ENCODE data around the gene CAPNS1. TPM values are rescaled to one million over a fixed set of nuclear protein-coding genes. Genes with fewer than 3 reads are reported as not detected.
A peak's percentile ranks its signal among the peaks of the same experiment; 100 is the strongest.

The CAPNS1 gene
- total and polyA plus RNA-seq, 8 donors = 124 to 273 (median 224) TPM

DNA sequence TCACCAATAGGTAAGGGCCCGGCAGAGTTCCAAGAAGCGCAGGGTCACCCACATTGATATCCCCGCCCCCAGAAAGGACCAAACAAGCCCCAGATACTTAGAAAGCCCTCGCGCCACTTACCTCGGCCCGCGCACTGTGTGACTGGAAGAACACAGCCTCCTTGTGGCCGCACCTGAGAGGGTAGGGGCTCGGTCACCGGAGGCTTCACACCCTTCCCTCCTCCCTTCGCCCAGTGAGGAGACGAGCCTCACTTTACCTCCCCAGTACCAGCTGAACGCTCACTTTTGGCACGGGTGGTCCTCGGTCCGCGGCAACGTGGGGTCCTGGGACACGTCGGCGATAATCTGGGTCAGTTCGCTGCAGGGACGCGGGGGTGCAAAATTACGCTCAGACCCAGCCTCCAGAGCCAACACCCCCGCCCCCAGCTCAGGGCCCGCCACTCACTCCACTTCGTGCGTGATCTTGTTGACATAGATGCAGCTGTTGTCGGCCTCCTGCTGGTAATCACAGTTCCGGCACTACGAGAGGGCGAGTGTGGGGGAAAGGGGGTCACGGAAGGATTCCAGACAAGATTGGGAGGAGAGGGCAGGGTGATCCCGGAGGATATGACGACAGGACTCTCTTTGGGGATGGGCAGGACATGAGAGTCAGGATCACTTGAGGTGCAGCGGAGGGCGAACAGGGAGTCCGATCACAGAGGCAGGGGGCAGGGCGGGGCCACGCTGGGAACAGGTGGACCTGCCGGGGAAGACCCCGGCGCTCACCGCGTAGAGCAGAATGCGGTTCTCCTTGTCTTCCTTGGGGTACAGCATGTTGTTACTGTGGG lies 25.8 kb upstream of the CAPNS1 start:
- H3K9me3 ChIP-seq = no peaks in the 10 kb centered on the region
- no peak for FAIRE-seq
- peaks cover 0 to 15% (median 6%) of the 10 kb centered on the region in 3 donors for H3K4me1 ChIP-seq
- peak in 2 of 4 donors; percentile 0 to 2 for ATAC-seq
- DNase-seq = peak in 3 of 6 donors; percentile 25 to 48 (median 46)
- TF ChIP-seq, protein P1, sequence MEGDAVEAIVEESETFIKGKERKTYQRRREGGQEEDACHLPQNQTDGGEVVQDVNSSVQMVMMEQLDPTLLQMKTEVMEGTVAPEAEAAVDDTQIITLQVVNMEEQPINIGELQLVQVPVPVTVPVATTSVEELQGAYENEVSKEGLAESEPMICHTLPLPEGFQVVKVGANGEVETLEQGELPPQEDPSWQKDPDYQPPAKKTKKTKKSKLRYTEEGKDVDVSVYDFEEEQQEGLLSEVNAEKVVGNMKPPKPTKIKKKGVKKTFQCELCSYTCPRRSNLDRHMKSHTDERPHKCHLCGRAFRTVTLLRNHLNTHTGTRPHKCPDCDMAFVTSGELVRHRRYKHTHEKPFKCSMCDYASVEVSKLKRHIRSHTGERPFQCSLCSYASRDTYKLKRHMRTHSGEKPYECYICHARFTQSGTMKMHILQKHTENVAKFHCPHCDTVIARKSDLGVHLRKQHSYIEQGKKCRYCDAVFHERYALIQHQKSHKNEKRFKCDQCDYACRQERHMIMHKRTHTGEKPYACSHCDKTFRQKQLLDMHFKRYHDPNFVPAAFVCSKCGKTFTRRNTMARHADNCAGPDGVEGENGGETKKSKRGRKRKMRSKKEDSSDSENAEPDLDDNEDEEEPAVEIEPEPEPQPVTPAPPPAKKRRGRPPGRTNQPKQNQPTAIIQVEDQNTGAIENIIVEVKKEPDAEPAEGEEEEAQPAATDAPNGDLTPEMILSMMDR (IDR thresholded peaks at IDR 0.05) = no peak
- WGBS, 2 donors = 4 to 5% methylated on average over 48 of the region's 48 CpGs
- H3K27ac ChIP-seq = peak overlapping the region; percentile 63 to 88 (median 72)
- H3K4me3 ChIP-seq = peak overlapping the region; percentile 49 to 80 (median 62)
- no peaks in the 10 kb centered on the region for H3K27me3 ChIP-seq
- intact Hi-C loops (cut with DNase I) = no loop called here
- H3K36me3 ChIP-seq = no peaks in the 10 kb centered on the region

DNA sequence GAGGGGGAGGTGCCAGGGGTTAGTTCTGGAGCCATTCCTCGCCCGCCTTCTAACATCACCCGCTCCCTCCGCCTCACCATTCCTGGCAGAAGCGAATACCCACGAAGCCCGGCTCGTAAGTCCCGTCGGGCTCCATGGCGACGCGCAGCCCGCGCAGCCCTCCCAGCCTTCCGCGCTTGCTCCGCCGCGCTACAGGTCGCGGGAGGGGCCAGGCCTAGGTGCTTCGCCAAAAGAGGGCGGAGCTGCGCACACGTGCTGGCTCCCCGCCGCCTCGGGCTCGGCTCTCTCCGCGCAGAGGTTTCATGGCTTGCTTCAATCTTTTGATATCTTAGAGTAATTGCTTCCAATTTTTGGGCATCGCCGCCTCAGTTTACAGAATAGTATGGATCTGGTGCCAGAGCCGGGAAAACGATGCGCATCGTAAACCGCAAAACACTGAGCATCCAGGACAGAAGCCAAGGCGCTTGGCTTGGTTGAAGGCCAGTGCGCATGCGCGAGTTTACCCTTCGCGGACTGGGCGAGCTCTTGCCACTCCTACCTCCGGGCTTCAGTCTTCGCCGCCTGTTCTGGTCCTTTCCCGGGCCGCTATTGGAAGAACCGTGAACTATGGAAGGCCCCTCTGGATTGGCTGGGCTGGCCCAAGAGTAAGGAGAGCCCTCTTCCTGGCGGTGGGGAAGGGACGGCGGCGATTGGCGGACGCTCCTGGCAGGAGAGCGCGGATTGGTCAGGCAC lies 25.0 kb upstream of the CAPNS1 start, which contains the start of gene POLR2I:
Gene POLR2I (minus strand): TSS at position 155 of the 732 bp plus-strand sequence. CDS start 19 bp downstream, at position 136.
- WGBS, 2 donors = 0 to 1% methylated on average over 41 to 60 of the region's 60 CpGs
- ATAC-seq (peak; percentile 90 to 93 (median 90)), FAIRE-seq (peak; percentile 97), DNase-seq (peak; percentile 97 to 100 (median 99))
- intact Hi-C loops (cut with DNase I) = no loop called here
- Histone ChIP-seq H3K36me3 (no peaks in the 10 kb centered on the region), H3K9me3 (no peaks in the 10 kb centered on the region), H3K4me1 (peaks cover 0 to 15% (median 6%) of the 10 kb centered on the region in 3 donors), H3K4me3 (peak within 1 kb of the TSS; percentile 49 to 80 (median 62)), H3K27ac (peak within 1 kb of the TSS; percentile 63 to 88 (median 72)), H3K27me3 (no peaks in the 10 kb centered on the region)
- TF ChIP-seq, protein P1 (IDR thresholded peaks at IDR 0.05) = no peak

DNA sequence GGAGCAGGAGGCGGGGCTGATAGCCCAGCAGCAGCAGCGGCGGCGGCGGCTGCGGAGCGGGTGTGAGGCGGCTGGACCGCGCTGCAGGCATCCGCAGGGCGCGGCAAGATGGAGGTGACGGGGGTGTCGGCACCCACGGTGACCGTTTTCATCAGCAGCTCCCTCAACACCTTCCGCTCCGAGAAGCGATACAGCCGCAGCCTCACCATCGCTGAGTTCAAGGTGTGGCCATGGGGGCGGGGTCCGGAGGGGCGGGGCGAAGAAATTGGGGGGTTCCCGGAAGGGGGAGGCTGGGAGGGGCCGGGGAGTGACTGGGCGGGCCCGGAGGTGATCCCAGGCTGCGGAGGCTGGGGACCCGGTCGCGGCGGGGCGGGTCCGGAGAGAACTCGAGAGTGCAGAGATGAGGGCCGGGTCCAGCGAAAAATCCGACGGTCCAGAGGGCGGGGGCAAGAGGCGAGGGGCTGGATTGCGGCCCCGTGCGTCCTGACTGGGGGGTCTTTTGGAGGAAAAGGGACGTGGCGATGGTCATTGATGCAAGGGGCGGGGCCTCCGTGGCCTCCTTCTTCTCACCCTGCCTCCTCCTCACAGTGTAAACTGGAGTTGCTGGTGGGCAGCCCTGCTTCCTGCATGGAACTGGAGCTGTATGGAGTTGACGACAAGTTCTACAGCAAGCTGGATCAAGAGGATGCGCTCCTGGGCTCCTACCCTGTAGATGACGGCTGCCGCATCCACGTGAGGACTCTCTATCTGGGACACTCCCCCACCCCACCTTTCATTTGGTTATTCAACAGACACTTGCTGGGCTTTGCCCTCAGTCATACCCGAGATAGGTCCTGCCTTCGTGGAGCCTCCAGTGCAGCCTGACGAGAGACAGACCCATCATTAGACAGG lies 24.2 kb upstream of the CAPNS1 start, which contains the start of gene TBCB:
Gene TBCB (plus strand): TSS at position 16 of the 891 bp plus-strand sequence. CDS start 93 bp downstream, at position 109.
- Histone ChIP-seq H3K27me3 (no peaks in the 10 kb centered on the region), H3K36me3 (no peaks in the 10 kb centered on the region), H3K4me1 (peaks cover 0 to 15% (median 6%) of the 10 kb centered on the region in 3 donors), H3K4me3 (peak within 1 kb of the TSS; percentile 49 to 80 (median 62)), H3K27ac (peak within 1 kb of the TSS; percentile 63 to 88 (median 72)), H3K9me3 (no peaks in the 10 kb centered on the region)
- 5 to 6% methylated on average over 48 to 59 of the region's 59 CpGs for WGBS, 2 donors
- no peak for FAIRE-seq
- DNase-seq = peak in 3 of 6 donors; percentile 84 to 90 (median 87)
- ATAC-seq = peak; percentile 24 to 70 (median 58)
- TF ChIP-seq, protein P1 (IDR thresholded peaks at IDR 0.05) = no peak
- intact Hi-C loops (cut with DNase I) = no loop called here

DNA sequence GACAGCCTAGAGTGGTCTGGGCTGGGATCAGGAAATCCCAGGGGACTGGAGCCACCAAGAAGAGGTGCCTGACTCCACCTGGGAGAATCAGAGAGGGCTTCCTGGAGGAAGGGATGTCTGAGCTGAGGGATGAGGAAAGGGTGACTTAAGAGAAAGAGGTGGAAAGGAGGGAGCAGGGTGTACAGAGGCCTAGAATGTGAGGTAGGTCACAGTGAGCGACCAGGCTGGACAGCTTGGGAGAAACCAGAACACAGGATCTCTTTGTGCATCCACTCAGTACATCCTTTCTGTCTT lies 23.6 kb upstream of the CAPNS1 start:
- intact Hi-C loops (cut with DNase I) = no loop called here
- TF ChIP-seq, protein P1 (IDR thresholded peaks at IDR 0.05) = no peak
- peak overlapping the region in 2 of 4 donors; percentile 63 to 80 for H3K4me3 ChIP-seq
- H3K27me3 ChIP-seq = no peaks in the 10 kb centered on the region
- 97 to 100% methylated on average over 1 of the region's 1 CpG for whole genome bisulfite sequencing, 2 donors
- no peak for FAIRE-seq
- H3K27ac ChIP-seq = no peak overlapping the region
- H3K9me3 ChIP-seq = no peaks in the 10 kb centered on the region
- H3K36me3 ChIP-seq = no peaks in the 10 kb centered on the region
- DNase-seq = no peak
- H3K4me1 ChIP-seq = peaks cover 0 to 15% (median 6%) of the 10 kb centered on the region in 3 donors
- no peak for ATAC-seq
